Measurements from ENCODE around the gene SORCS3.

Gene SORCS3

DNA sequence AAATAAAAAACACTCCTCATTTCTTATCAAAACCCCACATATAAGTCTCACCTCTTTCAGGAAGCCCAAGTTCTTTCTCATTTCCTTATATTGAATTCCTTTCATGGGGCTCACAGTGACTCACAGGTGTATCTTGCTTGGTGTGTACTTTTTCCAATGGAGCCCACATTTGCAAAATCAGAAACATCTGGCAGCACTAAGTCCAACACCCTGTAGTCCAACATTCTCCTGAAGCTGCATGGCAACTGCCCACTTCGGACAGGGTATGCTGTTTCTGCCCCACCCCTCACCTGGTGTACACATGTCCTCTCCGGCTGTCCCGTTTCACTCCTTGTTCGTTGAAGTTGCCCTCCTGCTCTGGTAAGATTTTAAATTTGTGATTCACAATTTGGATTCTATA lies 544.1 kb downstream of the SORCS3 start:
- Histone ChIP-seq H3K27ac (no peak overlapping the region), H3K4me3 (ENCODE audit: low read depth, low read length) (no peak overlapping the region), H3K27me3 (ENCODE audit: insufficient read depth, low read depth, severe bottlenecking) (no peaks in the 10 kb centered on the region), H3K9me3 (ENCODE audit: severe bottlenecking) (no peaks in the 10 kb centered on the region), H3K36me3 (no peaks in the 10 kb centered on the region)
- DNase-seq, result no peak
- TF ChIP-seq, protein P1, sequence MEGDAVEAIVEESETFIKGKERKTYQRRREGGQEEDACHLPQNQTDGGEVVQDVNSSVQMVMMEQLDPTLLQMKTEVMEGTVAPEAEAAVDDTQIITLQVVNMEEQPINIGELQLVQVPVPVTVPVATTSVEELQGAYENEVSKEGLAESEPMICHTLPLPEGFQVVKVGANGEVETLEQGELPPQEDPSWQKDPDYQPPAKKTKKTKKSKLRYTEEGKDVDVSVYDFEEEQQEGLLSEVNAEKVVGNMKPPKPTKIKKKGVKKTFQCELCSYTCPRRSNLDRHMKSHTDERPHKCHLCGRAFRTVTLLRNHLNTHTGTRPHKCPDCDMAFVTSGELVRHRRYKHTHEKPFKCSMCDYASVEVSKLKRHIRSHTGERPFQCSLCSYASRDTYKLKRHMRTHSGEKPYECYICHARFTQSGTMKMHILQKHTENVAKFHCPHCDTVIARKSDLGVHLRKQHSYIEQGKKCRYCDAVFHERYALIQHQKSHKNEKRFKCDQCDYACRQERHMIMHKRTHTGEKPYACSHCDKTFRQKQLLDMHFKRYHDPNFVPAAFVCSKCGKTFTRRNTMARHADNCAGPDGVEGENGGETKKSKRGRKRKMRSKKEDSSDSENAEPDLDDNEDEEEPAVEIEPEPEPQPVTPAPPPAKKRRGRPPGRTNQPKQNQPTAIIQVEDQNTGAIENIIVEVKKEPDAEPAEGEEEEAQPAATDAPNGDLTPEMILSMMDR (IDR thresholded peaks at IDR 0.05; ENCODE audit: low read depth, low read length), result no peak

DNA sequence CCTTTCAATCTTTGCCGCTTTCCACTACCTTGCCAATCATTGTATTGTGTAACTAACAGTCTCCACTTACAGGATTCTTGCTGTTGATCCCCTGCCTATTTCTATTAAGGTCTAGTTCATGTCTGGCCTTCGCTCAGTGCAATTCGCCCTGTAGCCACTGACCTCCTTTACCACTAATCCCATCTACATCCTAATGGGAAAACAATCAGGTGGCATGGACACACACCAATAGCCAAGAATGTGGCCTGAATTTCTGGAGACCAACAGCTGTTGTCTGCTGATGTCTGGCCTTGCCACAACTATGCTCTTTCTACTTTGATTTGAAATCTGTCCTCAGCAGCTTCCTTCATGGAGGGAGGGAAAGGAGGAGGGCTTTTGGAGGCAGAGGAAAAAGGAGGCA lies 546.2 kb downstream of the SORCS3 start:
- H3K4me3 ChIP-seq (ENCODE audit: low read depth, low read length), result no peak overlapping the region
- no peaks in the 10 kb centered on the region for H3K9me3 ChIP-seq (ENCODE audit: severe bottlenecking)

DNA sequence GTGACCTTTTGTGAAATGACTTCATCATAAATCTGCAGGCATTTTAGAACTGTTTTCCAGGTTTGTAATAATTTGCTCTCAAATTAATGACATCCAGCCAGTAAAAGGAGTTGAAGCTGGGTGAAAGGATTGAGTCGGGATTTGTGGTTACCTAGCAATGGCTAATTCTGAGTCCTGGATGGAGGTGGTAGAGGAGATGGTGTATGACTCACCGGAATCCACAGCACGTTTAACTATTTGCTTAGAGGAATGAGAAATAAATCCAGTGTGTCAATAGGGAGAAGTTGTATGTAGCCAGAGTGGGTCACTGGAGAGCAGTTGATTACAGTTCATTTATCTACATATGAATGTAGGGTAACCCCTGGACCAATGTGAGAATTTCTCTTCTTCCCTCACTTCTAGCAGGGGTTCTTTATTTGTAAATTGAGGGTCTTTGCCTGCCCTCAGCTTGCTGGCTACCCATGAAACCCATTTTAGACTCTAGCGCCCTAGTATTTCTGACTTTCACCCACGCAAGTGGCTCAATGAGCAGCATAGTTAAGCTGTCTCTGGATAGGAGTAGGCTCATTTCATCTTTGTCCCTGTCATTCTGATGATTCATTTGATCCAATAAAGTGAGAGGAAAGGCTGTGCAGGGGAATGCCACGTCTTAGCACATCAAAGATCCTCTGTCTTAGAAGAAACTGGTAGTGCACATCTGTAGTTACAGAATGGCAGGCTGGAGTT lies 547.8 kb downstream of the SORCS3 start:
- no peaks in the 10 kb centered on the region for H3K9me3 ChIP-seq (ENCODE audit: severe bottlenecking)
- no peaks in the 10 kb centered on the region for H3K36me3 ChIP-seq
- peak; percentile 55 for DNase-seq
- H3K4me3 ChIP-seq (ENCODE audit: low read depth, low read length), result no peak overlapping the region
- no peak overlapping the region for H3K27ac ChIP-seq
- H3K27me3 ChIP-seq (ENCODE audit: insufficient read depth, low read depth, severe bottlenecking), result no peaks in the 10 kb centered on the region
- TF ChIP-seq, protein P1 (IDR thresholded peaks at IDR 0.05; ENCODE audit: low read depth, low read length), result no peak

More for the DNA sequence above, 546.2 kb downstream of the SORCS3 start:
- Histone ChIP-seq H3K27ac (no peak overlapping the region), H3K36me3 (no peaks in the 10 kb centered on the region), H3K27me3 (ENCODE audit: insufficient read depth, low read depth, severe bottlenecking) (no peaks in the 10 kb centered on the region)
- DNase-seq, result peak; percentile 74
- TF ChIP-seq, protein P1 (IDR thresholded peaks at IDR 0.05; ENCODE audit: low read depth, low read length), result no peak

DNA sequence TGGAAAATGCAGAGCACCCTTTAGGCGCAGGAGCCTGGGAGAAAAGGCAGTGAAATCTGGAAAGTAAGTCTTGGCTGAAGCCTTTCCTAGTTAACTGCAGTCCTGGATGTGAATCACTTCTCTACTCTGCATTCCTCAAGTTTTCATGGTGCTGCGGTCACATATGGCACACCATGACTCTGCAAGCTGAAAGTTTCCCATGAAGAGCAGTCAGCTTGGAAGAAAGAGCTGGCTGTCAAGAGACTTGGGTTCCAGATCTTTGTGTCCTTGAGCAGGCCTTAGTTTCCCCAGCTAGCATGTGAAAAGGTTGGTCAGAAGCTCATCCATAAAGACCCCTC lies 548.3 kb downstream of the SORCS3 start:
- Histone ChIP-seq H3K4me3 (ENCODE audit: low read depth, low read length) (no peak overlapping the region), H3K9me3 (ENCODE audit: severe bottlenecking) (no peaks in the 10 kb centered on the region)
- TF ChIP-seq, protein P1 (IDR thresholded peaks at IDR 0.05; ENCODE audit: low read depth, low read length), result no peak

DNA sequence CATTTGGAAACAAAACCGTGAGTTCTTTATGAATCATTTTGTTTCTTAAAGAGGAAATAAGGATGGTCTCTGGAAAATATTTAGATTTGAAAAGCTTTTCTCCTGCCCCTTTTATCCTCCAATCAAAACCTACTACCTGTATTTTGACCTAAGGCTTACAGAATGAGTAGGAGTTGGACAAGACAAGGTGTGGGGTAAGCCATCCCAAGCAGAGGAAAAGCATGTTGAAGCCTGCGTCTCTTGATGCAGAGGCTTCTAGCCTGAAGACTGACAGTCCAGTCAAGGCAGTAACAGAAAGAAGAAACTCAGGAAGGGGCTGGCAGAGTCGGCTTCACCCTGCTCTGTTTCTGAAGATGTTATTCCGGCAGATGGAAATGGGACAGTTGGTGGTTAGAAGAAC lies 551.1 kb downstream of the SORCS3 start:
- no peaks in the 10 kb centered on the region for H3K27me3 ChIP-seq (ENCODE audit: insufficient read depth, low read depth, severe bottlenecking)
- H3K9me3 ChIP-seq (ENCODE audit: severe bottlenecking), result no peaks in the 10 kb centered on the region
- TF ChIP-seq, protein P1 (IDR thresholded peaks at IDR 0.05; ENCODE audit: low read depth, low read length), result no peak
- no peak for DNase-seq
- no peak overlapping the region for H3K4me3 ChIP-seq (ENCODE audit: low read depth, low read length)
- no peak overlapping the region for H3K27ac ChIP-seq
- H3K36me3 ChIP-seq, result no peaks in the 10 kb centered on the region

More for the DNA sequence above, 548.3 kb downstream of the SORCS3 start:
- Histone ChIP-seq H3K36me3 (no peaks in the 10 kb centered on the region), H3K27me3 (ENCODE audit: insufficient read depth, low read depth, severe bottlenecking) (no peaks in the 10 kb centered on the region), H3K27ac (no peak overlapping the region)
- no peak for DNase-seq

DNA sequence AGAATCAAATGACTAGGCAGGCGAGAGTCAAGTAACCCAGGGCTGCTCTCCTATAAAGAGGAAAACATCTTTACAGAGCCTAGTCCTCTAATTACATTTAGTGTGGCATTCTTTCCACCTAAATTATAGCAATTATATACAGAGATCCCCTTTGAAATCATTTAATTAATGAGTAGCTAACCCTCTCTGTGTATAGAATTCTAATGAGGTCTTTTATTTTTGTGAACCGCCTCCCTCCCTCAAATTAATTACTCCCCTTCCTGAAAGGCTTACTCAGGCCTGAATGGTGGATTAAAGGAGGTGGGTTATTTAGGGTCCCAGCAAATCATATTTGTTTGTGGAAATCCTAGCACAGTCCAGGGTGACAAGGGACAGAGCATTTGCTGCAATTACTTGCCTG lies 551.8 kb downstream of the SORCS3 start:
- TF ChIP-seq, protein P1 (IDR thresholded peaks at IDR 0.05; ENCODE audit: low read depth, low read length), result no peak
- DNase-seq, result no peak
- no peaks in the 10 kb centered on the region for H3K27me3 ChIP-seq (ENCODE audit: insufficient read depth, low read depth, severe bottlenecking)
- H3K36me3 ChIP-seq, result no peaks in the 10 kb centered on the region
- no peak overlapping the region for H3K4me3 ChIP-seq (ENCODE audit: low read depth, low read length)
- H3K9me3 ChIP-seq (ENCODE audit: severe bottlenecking), result no peaks in the 10 kb centered on the region
- H3K27ac ChIP-seq, result no peak overlapping the region

Measured in WERI-Rb-1 (cell line).